Activated CD8-positive, alpha-beta memory T cell treated with anti-CD3 and anti-CD28 coated beads, Interleukin-2, amount 50 U/mL, for 48 hours (primary cell): ENCODE results near the gene TFF3.
A peak's percentile ranks its signal among the peaks of the same experiment; 100 is the strongest.
"Not testable (repeated sequence)": the region's sequence is repeated elsewhere in the genome, so short reads cannot be mapped to it uniquely, and the experiment has no call there.

Experiments
- DNase-seq: peaks from one replicate; pipeline ENCODE4 v3.0.0-alpha.2; 2020

The TFF3 gene

DNA sequence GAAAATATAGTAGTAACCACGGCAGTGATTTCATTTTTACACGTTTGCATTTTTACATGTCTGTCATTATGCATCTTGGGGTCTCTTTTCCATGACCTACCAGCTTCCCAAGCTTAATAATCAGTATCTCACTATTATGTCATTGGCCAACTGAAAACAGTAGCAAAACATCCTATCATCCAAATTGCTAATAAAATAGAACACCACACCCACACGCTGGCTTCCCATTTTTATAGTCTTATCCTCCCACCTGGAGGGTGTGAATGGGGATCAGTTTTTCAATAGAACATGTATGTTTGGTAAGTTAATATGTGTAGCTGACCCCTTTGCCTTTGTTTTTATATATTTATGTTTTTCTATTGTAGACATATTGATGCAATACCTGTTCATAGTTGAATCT is 11.8 kb downstream of the TFF3 start:
- DNase-seq: no peak

DNA sequence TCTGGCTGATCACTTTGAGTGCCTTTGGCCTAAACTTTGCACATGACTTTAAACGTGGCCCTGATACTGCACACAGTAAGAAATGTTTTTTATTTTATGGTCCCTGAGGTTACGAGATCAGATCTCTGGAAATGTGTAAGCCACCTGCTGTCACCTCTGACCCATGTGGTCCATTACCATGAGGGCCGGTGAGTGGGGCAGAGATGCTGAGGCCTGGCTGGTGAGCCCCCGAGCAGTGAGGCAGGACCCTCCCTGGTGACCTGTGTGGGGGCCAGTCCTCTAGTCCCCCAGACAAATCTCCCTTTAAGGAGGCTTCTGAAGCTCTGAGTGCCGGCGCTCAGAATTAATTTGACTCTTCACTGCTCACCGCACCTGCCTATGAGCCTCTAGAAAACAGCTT is 12.4 kb downstream of the TFF3 start:
- no peak for DNase-seq

DNA sequence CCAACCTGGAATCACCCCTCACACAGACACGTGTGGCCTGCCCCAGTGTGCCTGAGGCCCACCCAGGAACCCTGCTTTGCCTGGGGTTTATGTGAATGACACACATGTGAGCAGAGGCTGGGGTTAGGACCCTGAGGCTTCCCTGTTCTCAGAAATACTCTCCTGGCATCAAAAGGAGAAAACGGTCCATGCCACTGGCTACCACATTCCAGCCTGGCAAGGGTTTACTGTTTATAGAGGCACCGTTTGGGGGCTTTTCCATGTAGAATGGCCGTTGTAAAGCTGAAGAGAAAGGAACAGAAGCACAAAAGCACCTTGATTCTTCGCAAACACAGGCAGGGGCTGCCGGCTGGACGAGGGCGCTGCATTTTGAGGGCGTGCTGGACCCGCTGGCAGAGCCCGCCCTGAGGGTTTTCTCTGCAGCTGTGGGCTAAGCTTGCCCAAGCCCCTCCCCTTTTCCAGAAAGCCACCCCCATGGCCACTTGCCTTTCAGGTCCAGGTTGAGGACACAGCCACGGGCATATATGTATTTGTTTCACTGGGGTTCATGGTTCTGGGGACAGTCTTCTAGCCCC is 13.0 kb downstream of the TFF3 start:
- DNase-seq: no peak

DNA sequence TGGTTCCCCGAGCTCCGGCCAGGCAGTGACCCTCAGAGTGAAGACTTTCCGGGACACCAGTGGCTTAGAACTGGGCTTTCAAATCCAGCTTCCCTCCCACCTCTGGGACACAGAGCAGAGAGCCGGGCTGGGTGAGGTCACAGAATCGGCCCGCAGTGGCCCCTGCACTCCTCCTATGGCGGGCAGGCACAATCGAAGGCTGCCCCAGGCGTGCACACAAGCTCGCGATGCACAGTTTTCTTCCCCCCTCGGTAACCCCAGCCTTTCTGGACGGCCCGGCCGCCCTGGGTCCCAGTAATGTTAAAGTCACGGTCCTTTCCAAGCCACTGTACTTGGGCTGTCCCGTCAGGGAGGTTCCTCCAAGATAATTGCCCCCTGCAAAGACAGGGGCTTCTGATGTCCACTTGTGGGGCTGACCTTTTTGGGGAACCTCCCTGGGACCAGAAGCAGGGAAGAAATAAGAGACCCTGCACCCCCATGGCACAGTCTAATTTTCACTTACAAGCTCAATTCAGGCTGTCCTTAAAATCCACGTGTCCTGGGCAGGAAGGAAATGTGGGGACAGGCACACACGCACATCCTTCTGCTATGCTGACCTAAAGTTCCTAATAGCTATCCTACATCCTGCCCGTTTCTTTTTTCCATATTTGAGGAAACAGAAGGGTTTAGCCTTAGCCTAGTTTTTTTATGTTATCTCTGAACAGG is 13.7 kb downstream of the TFF3 start:
- no peak for DNase-seq

DNA sequence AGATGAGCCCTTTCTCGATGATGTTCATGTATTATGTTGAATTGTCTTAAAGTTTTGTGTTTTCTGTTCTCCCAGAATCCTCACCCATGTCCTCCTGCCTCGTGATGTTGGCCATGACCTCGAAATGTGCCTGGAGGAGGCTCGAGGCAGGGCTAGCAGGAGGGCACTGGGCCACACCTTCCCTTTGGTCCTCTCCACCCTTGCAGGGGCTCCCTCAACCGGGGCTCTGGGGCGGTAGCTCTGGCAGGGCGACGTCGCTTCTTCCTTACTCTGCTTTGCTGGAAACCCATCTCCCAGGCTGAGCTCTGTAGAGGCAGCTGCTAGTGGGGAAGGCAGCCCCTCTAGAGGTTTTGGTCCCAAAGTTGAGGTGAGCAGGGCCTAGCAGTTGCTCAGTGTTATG is 14.3 kb downstream of the TFF3 start:
- no peak for DNase-seq

DNA sequence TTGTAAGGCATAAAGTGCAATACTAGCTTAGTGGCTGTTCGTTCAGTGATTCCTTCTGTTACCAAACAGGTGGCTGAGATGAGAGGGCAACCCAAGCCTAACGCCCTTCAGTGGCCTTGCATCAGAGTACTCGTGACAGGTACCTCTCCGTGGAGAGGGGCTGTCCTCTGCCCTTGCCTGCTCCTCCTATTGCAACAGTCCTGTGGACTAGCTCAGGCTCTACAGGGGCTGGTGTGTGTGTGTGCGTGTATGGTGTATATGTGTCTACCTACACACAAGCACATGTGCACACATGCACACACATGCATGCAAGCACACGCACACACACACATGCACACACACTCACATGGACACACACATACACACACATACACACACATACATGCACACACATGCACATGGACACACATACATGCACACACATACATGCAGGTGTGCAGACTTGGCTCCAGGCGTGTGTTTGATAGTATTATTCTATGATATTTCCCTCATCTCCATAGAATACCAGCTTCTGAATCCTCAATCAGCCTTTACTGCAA is 15.1 kb downstream of the TFF3 start:
- DNase-seq: no peak

DNA sequence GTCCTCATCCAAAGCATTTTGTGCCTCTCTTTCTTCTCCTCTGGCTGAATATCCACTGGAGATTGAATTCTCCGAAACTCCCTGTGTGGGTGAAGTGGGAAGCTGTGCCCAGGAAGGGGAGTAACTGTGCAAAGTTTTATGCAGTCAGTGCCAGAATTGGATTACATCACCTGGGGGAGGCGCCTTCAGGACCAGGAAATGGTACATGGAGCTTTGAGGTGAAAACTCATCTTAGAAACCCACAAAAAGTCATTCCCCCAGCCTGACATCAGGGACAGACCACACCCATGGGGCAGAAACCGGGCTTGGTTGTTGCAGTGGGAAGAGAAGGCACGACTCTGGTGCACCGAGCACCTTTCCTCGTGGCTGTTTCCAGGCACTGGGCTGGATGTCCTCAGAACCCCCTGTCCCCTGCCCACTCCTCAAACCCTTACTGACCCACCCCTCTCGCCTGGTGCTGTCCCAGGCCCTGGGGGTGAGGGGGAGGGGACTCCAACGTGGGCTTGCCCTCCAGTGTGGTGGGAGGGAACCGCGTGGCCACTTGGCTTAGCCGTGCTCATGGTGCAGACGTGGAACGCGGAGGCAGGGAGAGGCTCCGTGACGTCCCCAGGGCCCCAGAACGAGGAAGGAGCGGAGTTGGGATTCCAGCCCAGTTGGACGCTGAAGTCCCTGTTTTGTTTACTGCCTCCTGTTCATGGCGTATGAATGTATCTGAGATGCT is 15.7 kb downstream of the TFF3 start:
- DNase-seq: peak; percentile 58

DNA sequence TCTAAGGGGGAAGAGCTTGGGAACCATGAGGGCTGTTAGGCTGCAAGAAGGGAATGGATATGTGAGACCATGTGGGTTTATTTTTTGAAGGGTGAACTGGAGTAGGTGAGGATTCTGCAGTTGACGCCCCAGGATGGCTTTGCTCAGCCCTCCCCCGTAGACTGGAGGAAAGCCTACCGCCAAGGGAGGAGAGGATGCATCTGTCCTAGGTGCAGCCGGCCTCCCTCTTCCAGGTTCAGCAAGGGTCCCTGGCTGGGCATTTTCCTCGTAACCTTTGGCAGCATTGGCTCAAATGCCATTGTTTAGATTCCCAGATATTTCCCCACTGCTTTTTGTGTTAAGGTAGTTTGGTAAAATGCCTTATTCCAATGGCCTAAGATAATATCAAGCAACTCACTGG is 16.6 kb downstream of the TFF3 start:
- DNase-seq: no peak

DNA sequence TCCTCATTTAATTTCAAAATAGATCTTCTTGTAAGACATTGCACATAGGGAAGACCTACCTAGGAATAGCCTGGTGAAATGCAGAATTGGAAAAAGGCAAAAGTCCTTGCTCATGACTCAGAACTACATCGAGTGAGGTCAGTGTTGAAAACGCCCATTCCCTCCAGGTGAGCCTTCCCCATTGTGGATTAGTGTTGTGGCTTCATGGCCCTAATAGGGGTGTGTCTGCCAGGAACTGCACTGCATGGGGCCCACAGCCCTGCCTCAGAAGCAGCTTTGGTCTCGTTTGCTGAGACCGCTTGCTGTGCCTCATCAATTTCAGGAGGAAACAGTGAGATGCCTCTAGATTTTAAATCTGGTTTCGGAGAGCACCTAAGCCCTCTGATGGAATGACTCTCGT is 17.0 kb downstream of the TFF3 start:
- no peak for DNase-seq

DNA sequence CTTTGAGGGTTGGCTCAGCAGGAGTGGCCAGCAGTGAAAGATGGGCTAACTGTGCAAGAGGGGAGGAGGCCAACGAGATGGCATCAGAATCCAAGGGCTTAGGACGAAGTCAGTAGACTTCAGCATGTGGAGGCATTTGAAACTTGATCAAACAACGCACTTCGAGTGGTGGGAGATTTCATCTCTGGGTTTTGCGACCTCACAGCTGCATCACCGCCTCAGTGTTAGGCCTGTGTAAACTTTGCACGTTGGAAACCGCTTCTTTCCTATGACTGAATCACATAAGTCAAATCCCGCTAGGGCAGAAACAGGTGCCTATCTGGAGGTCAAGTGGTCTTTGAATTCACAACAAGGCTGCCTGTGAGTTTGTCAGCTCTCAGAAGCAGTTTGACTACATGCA is 17.8 kb downstream of the TFF3 start:
- DNase-seq: no peak

DNA sequence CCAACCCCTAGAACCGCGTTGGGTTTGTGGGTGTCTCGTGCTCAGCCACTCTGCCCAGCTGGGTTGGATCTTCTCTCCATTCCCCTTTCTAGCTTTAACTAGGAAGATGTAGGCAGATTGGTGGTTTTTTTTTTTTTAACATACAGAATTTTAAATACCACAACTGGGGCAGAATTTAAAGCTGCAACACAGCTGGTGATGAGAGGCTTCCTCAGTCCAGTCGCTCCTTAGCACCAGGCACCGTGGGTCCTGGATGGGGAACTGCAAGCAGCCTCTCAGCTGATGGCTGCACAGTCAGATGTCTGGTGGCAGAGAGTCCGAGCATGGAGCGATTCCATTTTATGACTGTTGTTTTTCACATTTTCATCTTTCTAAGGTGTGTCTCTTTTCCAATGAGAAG is 18.7 kb downstream of the TFF3 start:
- DNase-seq: no peak

DNA sequence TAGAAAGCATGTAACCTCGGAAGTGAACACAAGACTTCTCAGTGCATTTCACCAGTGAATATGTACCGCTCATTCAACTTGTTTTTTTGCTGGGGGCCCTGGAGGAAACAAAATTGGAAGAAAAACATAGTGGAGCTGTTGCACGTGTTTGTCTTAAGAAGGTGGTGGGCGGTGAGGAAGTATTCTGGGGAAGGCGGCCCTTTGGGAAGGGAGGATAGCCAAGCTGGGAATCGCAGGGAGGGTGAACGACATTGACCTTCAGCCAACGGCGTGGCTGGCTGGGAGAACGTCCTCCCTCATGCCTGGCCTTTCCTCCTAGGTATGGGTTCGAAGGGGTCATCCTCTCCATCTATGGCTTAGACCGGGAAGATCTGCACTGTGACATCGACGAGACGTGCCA is 19.4 kb downstream of the TFF3 start:
- no peak for DNase-seq

DNA sequence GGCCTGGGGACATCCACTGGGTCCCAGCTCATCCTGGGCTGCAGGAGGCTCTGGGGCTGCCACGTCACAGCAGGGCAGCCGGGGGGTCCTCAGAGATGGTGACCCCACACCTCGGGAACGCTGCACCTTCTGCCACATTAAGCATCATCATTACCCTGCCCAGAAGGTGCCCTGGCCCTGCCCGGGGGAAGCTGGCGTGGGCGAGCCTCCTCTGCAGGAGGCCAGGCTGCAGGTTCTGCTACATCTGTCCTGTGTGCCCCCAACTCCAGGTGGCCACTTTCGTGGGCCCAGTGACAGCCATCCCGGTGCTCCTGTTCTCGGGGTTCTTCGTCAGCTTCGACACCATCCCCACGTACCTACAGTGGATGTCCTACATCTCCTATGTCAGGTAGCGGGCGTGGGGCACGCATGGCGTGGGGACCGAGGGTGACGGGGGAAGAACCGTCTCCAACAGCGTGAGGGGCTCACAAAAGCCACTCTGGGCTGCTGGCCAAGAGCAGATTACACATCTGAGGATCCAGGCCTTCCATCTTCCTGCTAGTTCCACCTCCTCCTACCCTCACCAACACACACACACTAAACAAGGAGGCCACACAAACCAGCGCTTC is 20.8 kb downstream of the TFF3 start:
- no peak for DNase-seq

DNA sequence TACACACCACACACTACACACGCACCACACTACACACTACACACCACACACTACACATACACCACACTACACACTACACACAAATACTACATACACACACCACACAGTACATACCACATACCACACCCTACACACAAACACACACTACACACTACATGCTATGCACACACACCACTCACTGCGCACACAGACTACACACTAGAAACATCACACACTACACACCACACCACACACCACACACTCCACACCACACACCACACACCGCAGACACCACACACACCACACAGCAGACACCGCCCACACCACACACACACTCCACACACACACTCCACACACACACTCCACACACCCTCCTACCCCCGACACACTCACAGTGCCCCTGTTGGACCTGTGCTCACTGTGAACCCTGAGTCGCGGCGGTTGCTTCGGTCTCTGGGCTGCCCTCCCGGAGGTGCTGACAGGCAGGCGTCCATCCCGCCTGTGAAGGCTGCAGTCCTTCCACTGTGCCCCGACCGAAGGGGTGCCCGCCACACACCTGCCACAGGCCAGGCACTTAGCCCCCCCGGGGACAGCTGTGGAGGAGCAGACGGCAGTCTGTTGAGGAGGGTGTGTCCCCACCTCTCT is 21.4 kb downstream of the TFF3 start:
- no peak for DNase-seq

DNA sequence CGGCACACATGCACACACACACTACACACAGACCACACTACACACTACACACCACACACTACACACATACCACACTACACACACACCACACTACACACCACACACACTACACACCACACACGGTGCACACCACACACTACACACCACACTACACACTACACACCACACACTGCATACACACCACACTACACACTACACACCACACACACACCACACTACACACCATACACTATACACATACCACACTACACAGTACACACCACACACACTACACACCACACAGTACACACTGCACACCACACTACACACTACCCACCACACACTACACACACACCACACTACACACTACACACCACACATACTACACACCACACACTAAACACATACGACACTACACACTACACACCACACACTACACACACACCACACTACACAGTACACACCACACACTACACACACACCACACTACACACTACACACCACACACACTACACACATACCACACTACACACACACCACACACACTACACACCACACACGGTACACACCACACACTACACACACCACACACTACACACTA is 22.6 kb downstream of the TFF3 start:
- not testable (repeated sequence) for DNase-seq

DNA sequence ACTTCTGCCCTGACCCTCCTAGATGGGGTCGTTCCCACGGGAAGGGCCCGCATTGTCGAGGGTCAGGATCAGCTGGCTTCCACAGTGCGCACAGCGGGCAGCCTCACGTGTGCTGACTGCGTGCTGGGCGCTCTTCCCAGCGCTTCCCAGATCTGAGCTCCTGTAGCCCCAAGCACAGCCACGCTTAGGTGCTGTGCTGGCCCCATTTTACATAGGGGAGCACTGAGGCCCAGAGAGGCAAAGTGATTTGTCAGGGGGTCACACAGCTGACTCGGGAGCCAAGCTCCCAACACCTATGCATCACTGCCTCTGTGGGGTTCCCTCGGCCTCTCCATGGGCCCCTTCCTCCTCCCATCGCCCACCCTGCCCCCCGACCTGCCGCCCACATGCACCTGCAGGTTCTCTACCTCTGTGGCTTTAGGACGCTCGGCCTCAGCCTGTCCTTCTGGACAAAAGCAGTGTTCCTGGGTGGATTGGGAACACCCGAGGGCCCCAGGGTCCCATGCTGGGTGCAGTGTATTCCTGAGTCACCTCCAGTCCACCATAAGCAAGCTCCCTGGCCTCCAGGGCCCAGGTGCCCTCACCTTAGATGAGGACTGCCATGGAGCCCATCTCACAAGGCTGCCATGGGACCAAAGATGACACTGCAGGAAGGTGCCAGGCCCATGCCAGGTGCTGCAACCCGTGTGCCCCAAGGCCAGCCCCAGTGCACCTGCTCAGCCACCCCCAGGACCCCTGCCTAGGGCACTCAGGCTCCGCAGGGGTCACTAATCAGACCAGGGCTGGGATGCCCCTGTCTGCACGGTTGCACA is 23.3 kb downstream of the TFF3 start:
- DNase-seq: no peak

DNA sequence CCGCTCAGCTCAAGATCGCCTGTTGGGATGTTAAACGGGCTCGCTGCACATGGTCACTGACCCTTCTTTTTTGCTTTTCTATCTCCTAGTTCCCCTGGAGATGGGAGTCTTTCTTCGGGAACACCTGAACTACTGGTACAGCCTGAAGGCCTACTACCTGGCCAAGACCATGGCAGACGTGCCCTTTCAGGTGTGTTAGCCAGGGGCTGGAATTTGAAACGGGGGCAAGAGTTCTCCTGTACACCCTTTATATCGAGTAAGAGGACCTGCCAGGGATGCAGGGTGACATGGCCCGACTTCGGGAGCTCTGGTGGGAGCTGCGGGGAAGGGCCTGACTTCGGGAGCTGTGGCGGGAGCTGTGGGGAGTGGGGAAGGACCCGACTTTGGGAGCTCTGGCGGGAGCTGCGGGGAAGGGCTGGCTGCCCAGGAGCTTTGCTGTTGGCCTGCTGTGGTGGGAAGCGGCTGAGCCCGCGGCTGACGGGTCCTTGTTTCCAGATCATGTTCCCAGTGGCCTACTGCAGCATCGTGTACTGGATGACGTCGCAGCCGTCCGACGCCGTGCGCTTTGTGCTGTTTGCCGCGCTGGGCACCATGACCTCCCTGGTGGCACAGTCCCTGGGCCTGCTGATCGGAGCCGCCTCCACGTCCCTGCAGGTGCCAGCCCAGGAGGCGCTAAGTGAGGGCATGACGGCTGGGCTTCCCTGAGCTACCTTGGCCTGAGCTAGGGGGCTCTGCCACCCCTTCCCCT is 24.0 kb downstream of the TFF3 start:
- DNase-seq: no peak

DNA sequence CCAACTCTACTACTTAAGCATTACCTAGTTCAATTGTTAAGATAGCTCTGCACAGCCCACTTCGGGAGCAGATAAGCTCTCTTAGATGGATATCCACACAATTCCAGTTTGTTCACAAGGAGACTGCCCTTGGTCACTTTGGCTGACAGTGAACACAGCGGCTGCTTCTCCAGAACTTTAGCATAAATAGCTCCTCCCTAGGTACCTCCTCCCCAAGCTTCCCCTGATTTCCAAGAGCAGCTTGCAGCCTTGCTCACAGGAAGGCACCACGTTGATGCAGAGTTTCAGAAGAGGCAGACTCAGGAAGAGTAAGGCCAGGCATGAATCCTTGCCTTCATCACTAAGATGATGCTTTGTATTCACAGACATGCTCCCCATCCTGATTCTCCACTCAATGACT is 24.7 kb downstream of the TFF3 start:
- no peak for DNase-seq

DNA sequence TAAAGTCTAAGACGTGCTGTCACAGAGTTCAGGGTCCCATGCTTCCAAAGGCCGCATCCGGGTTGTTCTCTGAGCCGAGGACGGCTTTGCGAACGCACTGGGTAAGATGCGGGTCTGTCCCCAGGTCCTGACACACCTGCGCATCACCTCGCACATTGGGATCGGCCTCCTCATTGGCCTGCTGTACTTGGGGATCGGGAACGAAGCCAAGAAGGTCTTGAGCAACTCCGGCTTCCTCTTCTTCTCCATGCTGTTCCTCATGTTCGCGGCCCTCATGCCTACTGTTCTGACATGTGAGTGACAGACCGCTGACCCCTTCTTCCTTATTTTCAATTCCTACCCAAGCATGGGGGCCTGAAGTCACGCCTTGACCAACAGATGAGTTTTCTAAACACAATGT is 25.3 kb downstream of the TFF3 start:
- DNase-seq: no peak

DNA sequence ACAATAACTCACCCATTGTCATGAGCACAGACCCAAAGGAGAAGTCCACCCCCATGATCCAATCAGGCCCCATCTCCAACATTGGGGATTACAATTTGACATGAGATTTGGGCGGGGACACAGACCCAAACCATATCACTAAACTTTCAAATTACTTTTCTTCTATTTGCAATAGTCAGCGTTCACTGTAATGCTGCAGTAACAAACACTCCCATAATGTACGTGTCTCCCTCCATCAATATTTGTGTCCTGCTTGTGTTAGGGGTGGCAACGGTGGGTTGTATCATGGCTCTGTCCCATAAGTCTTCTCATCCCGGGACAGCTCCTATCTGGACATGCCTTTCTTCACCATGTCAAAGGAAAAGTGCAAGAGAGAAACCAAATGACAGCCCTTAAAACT is 26.2 kb downstream of the TFF3 start:
- DNase-seq: no peak
